Islet of Langerhans (tissue), 1 donor: ENCODE measurements around the gene IL16.

Experiments used
- FAIRE-seq: peaks from one replicate; lab custom pipeline; 2011; peaks lifted over from hg19 to GRCh38; lab: Jason Lieb, UNC

IL16 gene

DNA sequence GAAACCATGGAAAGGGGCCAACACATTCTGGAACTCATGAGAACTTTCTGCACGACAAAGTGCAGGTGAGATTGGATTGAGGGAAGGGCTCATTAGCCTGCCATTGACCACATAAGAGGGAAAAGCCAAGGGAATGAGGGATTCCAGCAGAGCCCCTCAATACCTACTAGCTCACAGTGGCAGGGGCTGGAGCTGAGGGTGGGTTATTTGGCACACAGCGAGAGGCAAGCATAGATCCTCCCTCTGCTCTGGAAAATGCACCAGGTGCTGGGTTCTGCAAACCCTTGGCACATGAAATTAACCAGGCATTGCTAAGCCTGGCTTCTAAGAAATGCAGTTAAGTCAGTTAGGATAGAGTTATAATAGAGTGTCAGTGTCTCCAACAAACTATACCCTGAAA is 60.8 kb downstream of the IL16 start:
- FAIRE-seq: no peak

DNA sequence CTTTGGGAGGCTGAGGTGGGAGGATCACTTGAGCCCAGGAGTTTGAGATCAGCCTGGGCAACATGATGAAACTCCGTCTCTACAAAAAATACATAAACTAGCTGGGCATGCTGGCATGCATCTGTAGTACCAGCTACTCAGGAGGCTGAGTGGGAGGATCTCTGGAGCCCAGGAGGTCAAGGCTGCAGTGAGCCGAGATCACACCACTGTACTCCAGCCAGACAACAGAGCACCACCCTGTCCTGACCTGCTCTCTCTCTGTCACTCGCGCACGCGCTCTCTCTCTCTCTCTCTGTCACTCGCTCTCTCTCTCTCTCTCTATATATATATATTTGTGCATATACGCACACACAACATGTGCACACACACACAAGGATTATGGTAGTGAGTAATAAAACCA is 61.8 kb downstream of the IL16 start:
- FAIRE-seq: no peak

DNA sequence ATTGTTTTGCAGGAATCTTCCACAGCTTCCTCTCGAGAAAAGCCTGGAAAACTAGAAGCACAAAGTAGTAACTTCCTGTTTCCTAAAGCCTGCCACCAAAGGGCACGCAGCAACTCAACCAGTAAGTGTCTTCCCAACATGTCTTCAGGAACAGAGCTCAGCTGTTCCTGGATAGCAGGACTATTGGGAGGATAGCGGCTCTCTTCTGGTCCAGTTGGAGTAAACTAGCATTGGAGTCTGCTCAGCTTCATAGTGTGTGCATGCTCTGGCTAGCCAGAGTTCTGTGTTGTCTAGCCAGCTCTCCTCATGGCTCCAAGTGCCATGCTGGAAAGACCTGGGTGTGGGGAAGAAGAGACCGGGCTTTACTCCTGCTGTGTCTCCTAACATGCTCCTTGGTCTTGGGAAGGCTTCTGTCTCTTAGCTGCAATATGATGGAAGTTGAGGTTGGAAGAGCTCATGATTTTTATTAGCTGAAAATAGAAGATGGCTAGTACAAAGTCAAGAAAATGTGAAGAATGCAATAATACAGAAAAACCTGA is 63.1 kb downstream of the IL16 start:
- FAIRE-seq: no peak

DNA sequence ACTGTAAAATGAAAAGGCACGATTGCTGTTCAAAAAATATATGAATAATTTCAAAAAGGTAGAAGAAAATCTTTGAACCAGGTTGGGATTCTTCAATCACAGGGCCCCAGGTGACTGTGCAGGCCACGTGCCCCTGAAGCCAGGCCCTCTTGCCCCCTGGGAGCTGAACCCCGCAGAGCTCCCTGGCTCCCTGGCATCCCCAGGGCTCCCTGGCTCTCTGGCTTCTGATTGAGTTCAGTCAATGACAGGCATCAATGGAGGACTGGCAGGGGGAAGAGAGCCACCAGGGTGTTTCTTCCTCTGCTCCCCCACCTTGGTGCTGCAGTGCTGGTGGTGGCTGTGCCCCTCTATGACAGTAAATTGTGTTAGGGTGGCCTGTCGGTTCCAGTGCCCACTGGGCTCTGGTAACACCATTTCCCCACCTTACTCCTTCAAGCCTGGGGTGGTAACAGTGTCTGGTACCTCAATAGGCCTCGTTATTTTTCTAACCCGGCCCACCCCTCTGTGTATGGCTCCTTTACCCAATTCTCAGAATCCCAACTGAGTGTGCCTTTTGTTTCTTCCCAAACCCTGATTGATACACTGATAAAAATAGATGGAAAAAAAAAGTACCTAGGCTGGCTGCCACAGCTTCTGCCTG is 64.6 kb downstream of the IL16 start:
- FAIRE-seq: no peak

DNA sequence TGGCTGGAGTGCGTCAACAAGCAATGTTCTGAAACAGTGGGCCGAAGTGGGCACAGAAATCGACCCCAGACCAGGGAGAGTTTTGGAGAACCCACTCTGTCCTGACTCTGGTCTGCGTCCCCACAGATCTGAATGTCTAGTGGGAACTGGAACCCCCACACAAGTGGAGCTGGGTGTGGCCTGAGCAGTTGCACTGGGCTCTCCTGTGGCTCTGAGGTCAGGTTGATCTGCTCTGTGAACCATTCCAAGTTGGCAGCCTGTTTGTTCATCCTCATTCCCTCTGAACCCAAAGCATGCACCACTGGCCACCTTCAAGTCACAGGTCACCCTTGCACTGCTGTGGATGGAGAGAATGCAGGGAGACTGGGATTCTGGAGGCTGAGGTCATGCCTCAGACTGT is 66.8 kb downstream of the IL16 start:
- FAIRE-seq: no peak

DNA sequence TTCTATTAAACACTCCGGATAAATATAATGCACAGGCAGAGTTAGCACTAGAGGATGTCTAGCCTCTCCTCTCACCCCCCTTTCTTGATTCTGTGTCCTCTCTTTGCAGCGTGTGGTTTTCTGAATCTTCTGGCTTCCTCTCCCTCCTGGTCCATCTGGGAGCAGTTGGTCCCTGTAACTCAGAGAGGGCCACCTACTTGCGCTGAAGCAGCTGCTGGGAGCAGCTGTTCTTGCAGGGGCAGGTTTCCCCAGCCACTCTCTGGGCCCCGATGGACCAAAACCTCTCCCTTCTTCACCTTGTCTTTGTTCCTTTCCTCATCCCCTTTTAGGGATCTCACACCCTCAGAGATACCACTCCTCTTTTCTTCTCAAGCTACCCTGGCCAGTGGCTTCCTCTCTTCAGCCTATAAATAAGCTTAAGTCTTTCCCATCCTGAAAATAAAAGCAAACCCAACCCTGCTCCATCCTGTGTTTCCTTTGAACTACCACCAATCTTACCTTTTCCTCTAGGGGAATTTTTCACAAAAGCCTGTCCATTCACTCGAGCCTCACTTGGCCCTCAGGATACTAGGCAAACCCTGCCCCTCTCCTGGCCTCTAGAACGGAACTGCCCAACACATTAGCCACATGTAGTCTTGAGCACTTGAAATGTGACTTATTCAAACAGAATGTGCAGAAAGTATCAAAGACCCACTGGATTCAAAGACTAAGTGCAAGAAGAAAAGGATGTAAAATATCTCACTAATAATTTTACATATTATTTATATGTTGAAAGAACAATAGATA is 67.6 kb downstream of the IL16 start:
- no peak for FAIRE-seq

DNA sequence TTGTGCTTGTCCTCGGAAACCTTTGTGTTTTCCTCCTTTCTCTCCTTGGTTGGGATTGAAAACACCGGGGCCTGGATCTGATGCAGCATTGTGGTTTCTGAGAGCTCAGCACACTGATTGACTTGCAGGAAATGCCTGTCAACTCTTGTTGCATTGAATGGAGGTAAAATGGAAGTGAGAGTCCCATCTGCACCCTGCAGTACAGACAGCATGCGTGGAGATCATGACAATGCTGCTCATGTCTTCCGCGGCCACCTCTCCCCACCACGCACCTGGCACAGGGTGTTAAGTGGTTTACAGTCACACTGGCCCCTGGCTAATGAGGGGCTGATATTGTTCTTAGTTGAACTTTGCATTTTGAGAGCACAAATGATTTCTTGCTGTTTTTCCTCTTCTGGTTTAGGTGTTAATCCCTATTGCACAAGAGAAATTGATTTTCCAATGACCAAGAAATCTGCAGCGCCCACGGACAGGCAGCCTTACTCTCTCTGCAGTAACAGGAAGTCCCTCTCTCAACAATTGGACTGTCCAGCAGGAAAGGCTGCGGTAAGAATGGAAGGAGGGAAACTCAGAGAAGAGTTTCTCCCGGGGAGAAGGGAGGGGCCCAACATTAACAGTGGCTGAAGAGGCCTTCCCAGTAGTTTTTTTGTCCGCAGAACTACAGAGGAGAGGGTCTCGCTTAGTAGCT is 68.7 kb downstream of the IL16 start:
- no peak for FAIRE-seq

DNA sequence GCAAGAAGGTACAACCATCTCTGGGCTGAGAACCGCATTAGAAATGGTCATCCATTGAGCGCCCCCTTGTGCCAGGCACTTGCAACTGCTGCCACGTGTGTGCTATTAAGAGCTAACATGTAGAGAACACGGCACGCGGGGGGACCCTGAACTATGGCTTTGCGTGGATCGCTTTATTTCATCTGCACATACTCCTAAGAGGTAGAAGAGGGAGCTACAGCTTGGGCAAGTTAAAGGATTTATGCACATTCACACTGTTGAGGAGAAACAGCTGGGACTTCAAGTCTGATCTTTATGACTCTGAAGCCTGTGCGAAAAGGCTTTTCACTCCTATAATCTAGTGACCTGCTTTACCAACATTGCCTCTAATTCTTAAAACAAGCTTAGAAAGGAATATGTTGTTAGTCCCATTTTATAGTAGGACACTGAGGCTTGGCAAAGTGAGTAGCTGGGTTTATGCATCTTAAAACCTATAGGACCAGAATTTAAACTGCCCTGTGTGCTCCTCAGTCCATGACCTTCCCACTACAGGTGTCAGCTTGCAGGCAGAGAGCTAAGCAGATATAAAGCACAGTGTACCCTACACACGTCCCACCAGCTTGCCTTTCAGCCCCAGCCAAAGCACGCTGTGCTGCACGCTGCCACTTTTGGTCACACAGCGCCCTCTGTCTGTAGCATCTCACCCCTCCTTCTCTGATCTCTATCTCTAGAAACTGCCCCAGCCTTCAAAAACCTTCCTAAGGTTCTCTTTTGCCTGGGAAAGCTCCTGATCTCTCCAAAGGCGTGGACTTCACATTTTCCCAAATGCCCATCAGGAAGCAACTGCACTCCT is 69.5 kb downstream of the IL16 start:
- FAIRE-seq: no peak

DNA sequence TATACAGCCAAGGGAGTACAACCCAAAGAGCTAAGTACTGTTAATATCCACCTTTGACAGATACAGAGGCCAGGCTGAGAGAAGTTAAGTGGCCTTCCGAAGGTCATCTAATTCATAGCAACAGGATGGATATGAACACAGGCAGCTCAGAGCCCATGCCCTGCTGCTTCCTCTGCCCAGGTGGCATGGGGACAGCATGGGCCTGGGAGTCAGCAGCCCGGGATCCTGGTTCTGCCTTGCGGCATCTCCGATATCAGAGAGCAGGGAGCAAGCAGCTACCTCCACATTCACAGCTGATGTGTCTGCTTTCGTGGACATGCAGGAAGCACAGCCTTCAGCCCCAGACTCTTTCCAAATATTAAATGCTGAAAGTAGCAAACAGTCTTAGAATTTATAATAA is 71.7 kb downstream of the IL16 start:
- no peak for FAIRE-seq

DNA sequence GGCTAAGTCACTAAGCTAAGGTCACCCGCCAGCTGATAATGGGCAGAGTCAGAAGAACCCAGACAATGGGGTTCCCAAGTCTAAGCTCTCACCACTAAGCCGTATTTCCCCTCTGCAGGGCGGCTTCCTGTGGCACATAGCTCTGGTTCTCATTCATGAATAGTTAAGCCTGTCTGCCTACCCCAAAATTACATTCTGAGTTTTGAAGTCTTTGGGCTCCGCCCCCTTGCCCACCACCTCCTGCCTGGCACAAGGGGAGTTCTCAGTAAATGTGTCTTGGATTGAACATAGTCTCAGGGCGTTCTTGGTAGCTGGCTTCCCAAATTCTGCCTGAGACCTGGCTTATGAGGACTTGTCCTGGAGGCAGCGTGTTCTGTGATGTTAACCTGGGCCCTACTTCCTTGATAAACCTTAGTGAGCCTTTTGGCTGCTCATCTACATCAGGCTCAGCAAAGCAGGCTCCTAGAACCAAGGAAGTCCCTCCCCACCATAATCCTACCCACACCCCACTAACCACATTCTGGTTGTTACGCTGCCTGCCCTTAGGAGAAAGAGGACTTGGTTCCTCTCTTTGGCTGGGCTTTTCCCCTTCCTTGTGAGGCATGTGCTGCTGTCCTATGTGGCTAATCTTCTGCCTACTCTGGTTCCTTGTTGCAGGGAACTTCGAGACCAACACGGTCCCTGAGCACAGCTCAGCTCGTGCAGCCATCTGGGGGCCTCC is 72.4 kb downstream of the IL16 start:
- no peak for FAIRE-seq

DNA sequence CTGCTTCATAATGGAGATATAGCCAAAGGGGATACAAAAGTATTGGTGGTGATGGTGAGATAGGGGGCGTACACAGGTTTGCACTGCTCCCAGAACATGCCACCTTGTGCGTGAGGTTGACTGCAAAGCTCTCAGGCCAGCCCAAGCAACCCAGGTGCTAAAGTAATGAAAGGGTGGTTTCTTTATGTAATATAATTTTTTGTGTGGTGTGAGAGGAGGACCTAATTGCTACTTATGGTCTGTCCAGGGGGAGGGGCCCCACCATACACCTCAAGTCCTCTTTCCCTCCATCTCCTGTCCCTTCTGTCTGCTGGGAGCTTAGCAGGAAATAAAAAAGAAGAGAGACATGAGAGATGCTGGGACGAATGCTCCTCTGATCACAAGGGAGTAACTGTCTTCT is 73.5 kb downstream of the IL16 start:
- FAIRE-seq: no peak

DNA sequence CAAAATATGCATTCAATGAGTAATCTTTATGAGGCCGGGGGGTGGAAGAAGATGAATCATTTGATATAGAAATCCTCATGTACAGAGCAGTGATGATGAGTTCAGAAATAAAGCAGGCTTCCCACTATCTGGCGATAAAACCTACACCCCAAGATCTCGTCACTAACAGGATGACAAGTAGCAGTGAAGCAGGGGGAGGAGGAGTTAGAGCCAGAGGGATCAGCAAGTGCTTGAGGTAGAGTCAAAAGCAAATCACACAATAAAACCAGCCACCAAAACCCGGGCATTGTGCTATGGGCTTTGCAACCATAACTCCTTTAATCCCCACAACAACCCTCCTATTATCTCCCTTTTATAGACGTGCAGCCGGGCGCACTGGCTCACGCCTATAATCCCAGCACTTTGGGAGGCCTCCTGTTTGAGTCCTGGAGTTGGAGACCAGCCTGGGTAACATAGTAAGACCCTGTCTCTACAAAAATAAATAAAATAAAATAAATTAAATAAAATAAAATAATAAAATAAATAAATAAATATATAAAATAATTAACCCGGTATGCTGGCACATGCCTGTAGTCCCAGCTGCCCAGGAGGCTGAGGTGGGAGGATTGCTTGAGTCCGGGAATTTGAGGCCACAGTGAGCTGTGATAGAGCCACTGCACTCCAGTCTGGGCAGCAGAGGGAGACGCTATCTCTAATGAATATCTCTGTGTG is 74.3 kb downstream of the IL16 start:
- no peak for FAIRE-seq

DNA sequence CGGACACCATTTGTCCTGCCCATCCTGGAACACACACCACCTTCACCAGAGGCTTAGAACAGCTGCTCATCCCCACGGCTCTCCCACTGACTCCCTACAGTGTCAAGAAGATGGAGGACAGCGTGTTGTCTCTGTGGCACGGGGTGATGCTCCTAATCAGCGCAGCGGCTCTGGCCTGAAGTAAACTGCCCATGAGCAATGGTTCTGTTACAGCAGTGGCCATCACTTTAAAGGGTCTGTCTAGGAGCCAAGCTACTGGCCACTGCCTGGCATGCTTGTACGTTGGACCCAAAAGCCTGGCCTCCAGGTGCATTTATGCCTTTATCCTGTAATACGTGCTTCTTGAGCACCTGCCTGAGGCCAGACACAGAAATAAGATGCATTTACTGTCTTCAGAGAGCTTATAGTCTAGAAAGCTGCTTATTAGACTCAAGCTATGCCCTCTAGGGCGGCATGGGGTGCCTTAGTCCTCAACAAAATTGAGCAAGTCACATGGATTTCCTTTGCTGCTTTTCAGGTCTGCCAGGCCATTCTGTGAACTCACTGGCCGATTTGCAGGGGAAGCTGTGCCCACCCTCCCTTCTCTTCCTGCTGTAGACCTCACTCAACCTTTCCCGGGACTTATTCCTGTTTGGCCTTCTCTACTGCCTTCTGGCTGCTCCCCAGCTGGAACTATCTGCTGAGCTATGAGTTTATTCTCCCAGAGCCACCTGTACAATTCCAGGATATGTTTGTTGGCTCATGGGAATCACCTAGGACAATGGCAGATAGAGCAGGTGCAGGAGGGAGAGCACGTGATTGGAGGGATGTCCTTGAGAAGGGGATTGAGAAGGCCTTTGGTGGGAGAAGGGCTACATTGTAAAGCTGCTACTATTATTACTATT is 75.3 kb downstream of the IL16 start:
- FAIRE-seq: no peak

DNA sequence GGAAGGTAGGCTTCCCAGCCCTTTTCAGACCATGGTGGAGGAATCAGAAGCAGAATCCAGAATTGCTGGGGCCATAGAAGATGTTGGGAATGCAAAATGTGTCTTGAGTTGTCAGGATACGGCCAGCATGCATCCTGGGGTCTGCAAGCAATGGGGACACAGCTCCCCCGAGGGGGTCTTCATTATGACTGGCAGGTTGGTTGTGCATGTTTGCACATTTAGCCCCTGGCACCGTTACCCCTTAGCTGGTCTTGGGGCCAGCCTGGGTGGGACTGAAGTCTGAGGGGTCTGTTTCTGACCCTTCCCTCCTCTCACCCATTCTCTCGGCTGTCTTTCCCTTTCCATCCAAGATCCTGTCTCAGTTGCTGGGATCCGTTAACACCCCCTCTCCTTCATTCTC is 76.5 kb downstream of the IL16 start:
- no peak for FAIRE-seq

DNA sequence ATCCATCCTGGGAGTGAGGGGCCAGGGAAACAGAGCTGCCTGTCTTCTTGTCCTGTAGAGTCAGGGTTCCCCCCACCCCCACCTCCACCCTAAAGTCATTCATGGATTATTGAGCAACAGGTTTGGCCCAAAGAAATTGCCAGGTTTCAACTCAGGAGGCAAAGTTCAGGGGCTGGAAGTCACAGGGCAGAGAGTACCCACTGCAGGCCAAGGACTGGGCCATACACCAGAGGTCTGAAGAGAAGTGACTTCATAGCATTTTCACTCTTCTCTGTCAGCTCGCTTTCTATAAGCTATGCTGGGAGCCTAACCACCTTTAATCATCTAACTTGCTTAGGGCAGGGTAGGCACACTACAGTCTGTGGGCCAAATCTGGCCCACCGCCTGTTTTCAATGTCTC is 77.2 kb downstream of the IL16 start:
- no peak for FAIRE-seq

DNA sequence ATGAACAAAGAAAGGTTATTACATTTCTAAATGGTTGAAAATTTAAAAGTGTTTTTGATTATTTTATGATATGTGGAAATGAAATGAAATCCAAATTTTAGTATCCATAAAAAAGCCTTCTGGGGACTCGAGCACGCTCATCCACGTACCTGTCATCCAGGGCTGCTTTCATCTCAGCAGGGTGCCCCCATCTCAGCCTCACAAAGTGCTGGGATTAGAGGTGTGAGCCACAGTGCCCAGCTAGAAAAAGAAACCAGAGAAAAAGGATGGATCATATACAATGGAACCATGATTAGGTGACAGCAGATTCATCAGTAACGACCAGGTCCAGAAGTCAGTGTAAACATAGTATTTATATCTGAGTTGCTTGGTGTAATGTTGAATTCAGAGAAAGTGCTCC is 77.6 kb downstream of the IL16 start:
- FAIRE-seq: no peak

DNA sequence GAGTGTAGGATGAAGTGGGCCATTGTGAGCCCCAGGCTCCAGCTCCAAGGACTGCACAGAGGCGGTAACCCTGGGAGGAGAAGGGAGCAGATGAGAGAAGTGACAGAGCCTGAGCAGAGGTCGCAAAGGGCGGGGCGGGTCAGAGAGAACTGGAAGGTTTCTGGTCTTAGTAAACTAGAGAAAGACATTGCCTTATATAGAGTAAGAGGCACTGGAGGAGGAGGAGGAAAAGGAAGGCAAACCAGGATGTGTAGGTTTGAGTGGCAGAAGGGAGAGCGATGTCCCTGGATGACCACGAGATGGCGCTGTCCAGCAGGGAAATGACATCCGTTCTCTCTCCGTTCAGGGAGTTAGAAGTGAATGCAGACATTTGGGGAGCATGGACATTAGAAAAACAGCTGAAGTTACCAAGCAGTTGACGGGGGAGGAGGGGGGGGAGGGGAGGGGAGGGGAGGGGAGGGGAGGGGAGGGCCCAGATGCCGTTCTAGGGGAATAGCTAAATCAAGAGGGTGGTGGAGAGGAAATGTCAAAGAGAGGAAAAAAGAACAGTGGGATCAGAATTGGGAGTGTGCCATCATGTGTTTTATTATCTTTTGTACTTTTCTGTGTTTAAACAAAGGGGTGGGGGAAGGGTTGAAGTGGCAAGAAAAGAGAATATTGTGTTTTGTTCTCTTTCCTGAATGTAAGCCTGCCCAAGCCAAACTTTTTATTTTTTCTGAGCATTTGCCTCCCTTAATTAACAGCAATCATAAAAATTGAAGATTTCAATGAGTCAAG is 78.4 kb downstream of the IL16 start:
- peak; percentile 56 for FAIRE-seq

DNA sequence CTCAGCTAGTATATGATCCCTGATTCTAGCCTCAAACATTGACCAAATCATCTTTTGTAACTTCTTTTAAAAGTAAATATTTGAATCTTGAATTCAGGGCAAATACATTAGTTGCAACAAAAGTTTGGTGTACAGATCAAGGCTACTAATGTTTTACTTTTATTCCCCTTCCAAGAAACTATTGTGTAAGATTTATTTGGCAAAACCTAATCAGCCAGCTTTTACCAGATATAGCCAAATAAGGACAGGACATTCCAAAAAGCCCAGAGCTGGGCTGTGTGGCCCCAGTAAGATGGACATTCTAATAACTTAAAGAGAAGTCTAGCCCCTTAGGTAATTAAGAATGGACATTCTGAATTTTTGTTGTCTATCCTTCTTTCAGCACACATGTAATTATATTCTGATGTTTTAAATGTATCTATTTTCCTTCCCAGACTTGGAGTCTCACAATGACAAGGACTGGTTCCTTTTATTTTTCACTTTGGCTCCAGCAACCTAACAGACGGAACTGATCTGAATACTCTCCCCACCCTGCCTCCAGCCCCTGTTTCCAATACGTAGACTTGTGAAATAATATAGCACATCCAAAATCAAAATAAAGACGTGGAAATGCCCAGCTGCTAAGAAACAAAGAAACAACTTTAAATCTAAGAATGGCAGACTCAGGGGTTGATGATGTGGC is 79.2 kb downstream of the IL16 start:
- FAIRE-seq: no peak

DNA sequence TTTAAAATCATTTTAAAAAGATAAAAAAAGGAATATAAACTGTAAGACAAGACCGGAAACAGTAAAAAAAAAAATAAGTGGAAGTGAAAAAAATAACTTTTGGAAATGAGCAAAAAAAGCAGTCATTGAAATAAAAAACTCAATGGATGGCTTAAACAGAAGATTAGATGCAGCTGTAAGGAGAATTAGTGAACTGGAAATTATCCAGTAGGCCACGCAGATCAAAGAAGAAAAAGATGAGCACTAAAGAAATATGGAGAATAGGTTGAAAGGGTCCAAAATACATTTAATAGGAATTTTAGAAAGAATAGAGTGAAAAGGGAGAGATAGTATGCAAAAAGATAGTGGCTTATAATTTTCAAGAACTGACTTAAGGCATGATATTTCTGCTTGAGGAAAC is 80.3 kb downstream of the IL16 start:
- no peak for FAIRE-seq
